HFF-Myc (cell line): ENCODE results near the gene WNT5B.

Experiments
- DNase-seq: peaks from one replicate; pipeline ENCODE4 v3.0.0-alpha.2; 2011; ENCODE audit warnings: low read depth; ENCODE audit errors: extremely low read depth
- H3K4me3 ChIP-seq: replicated peaks from 2 replicates; pipeline ENCODE4 v1.5.1; 2011; ENCODE audit warnings: low read depth, mild to moderate bottlenecking, control low read depth, low read length
- TF ChIP-seq, protein P1 (sequence below): IDR thresholded peaks from 2 replicates; pipeline ENCODE4 v1.5.1; 2012; ENCODE audit warnings: mild to moderate bottlenecking, low read depth, low read length, control low read depth; ENCODE audit errors: missing control alignments

Gene WNT5B

DNA sequence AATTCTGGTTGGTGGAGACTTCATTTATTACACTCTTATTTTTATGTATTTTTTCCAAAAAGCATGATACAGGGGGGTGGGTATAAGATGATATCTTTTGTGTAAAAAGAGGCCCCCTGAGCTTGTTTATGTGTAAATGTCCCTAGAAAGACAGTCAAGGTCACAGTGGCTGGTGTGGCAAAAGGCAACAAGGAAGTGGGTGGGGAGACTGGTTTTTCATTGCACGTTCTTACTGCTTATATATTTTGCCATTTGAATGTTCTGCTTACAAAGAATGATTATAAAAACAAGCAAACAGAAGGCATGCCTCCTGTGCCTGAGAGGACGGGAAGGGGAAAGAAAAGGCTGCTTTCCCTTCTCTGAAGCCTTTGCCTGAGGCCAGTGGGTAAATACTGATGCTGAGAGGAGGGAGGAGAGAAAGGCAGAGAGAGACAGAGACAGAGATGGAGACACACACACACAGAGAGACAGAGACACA is 37.7 kb downstream of the WNT5B start:
- TF ChIP-seq, protein P1, sequence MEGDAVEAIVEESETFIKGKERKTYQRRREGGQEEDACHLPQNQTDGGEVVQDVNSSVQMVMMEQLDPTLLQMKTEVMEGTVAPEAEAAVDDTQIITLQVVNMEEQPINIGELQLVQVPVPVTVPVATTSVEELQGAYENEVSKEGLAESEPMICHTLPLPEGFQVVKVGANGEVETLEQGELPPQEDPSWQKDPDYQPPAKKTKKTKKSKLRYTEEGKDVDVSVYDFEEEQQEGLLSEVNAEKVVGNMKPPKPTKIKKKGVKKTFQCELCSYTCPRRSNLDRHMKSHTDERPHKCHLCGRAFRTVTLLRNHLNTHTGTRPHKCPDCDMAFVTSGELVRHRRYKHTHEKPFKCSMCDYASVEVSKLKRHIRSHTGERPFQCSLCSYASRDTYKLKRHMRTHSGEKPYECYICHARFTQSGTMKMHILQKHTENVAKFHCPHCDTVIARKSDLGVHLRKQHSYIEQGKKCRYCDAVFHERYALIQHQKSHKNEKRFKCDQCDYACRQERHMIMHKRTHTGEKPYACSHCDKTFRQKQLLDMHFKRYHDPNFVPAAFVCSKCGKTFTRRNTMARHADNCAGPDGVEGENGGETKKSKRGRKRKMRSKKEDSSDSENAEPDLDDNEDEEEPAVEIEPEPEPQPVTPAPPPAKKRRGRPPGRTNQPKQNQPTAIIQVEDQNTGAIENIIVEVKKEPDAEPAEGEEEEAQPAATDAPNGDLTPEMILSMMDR, result no peak
- no peak overlapping the region for H3K4me3 ChIP-seq

DNA sequence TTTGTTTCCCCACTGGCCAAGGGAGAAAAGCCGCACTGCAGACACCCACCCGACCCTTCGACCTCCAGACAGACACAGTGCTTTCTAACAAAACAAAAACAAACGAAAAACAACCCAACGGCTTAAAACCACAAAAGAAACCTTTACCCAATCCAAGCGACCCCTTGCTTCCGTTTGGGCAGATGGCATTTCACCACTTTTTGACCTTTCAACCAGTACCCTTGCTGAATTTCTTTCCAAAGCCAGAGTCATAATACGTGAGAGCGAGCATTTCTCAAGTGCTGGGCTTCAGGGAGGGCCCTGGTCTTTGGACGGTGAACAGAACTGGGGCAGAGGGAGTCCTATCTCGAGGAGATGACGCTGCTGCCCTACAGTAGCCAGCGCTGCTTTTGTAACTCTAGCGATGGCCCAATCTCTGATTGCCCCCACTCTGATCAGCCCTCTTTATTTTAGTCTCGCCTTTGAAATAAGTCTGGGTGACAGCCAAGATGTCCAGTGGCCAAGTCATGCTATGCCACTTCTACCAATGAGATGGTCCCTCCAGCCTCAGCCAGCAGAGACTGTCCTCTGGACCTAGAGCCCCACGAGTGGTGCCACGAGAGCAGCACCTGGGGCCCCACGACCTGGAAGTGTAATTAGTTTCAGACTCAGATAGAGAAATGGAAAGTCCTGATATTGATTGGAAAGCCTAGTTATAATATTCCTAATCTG is 40.0 kb downstream of the WNT5B start:
- TF ChIP-seq, protein P1, result no peak
- DNase-seq, result no peak
- H3K4me3 ChIP-seq, result no peak overlapping the region

More for the DNA sequence above, 37.7 kb downstream of the WNT5B start:
- no peak for DNase-seq

DNA sequence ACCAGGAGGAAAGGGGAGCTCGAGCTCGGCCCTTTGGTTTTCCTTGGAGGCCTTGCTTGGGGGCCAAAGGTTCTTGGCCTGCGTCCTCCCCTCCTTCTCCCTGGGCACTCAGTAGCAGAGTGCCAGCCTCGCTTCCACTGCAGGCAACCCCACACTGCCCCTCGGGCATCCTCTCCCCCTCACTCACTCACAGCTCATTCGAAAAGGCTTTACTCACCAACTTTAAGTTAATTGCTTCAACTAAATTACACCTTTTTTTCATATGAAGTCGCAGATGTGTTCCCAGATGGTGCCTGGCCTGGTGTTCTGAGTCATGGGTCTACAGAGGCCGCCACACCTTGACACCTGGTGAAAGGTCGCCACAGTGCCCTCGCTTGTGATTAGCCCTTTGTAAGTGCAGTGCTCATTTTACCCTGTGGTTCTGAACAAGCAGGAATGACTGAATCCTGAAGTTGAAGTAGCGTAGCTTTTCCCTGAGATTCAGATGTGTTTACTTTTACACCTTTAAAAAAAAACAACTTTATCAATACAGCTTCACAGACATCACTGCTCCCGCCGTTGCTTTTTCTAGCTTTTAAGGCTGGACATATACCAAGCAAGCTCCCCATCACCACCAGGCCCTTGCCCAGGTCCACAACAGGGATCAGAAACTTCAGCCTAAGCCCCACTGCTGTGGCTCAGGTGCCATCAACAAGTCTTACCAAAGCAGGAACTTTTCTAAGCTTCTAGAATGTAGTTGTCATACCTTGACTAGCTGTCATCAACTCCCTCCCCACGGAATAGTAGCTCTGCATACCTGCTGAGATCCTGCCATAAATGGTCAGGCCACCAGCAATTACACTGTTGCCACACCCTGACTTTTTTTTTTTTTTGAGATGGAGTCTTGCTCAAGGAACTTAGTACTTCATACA is 41.6 kb downstream of the WNT5B start:
- DNase-seq, result no peak
- TF ChIP-seq, protein P1, result no peak
- H3K4me3 ChIP-seq, result no peak overlapping the region

DNA sequence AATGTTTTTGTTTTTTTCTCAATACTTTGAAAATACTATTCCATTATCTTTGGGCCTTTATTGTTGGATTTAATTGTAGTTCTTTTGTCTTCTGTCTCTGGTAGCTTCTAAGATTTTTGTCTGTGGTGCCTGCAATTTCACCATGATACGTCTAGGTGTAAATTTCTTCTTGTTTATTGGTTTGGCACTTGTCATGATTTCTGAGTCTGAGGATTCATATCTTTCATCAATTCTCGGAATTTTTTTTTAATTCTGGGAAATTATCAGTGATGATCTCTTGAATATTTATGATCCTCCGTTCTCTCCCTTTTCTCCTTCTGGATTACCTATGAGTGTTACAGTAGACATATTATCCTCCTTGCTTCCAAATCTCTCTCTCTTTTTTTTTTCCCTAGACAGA is 47.0 kb downstream of the WNT5B start:
- DNase-seq, result no peak
- no peak overlapping the region for H3K4me3 ChIP-seq
- TF ChIP-seq, protein P1, result no peak

DNA sequence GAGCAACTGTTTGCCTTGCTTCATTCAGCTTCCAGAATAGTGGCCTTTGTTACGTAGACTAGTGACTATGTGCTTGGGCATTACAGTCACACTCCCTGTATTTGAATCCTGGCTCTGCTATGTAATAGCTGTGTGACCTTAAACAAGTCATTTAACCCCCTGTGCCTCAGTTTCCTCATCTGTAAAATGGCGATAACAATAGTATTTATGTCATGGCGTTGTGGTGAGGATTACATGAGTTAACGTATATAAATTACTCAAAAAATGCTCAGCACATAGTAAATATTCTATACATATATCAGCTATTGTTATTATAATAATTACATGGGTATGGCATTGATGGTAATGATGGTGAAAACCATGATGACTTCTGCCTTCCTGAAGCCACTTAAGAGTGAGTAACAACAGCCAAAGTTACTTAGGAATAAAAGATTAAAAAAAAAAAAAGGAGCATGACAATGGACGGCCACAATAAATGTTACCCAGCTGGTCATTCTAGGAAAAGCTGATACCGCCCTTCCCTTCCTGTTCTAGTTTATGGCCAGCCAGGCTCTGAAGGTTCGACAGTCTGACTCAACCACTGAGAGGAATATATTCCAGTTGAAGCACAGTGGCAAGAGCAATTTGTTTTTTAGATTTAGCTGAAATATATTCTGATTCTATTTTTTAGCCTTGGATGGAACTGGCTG is 51.9 kb downstream of the WNT5B start:
- no peak overlapping the region for H3K4me3 ChIP-seq
- DNase-seq, result no peak
- TF ChIP-seq, protein P1, result no peak

DNA sequence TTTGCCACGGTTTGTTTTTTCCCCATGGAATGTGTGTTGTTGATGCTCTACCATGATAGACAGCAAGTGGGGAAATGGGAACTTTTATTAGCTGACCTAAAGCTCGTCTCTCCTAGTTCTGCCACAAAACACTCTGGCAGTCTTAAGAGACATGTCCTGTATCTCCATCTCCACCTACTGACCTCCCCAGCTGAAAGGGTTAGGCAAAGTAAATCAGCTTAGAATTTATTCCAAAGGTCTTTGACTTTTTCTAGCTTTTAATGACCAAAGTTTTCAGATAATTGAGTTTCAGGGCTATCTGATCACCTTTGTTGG is 52.4 kb downstream of the WNT5B start:
- DNase-seq, result no peak
- TF ChIP-seq, protein P1, result no peak
- no peak overlapping the region for H3K4me3 ChIP-seq
